ENCODE measurements around the gene RNF169.

GRCh38 chr11:74746868-74747267 is 1.8 kb upstream of the RNF169 start:
- TF ChIP-seq POLR2A (IDR thresholded peaks at IDR 0.05) (no peak), CTCF (IDR thresholded peaks at IDR 0.05) (no peak), EP300 (IDR thresholded peaks at IDR 0.05) (no peak), POLR2AphosphoS5 (IDR thresholded peaks at IDR 0.05) (no peak)
